ENCODE results near the gene OSTN.

Gene OSTN

GRCh38 chr3:191283400-191283799 is 84.4 kb downstream of the OSTN start:
- TF ChIP-seq TCF12 (IDR thresholded peaks at IDR 0.05; ENCODE audit: low read depth) = no peak
- no peak for TF ChIP-seq FOXM1 (IDR thresholded peaks at IDR 0.05; ENCODE audit: borderline replicate concordance, low read depth)
- TF ChIP-seq CEBPB (IDR thresholded peaks at IDR 0.05) = no peak
- TF ChIP-seq TEAD4 (IDR thresholded peaks at IDR 0.05) = no peak
- TF ChIP-seq, protein P1, sequence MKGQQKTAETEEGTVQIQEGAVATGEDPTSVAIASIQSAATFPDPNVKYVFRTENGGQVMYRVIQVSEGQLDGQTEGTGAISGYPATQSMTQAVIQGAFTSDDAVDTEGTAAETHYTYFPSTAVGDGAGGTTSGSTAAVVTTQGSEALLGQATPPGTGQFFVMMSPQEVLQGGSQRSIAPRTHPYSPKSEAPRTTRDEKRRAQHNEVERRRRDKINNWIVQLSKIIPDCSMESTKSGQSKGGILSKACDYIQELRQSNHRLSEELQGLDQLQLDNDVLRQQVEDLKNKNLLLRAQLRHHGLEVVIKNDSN (IDR thresholded peaks at IDR 0.05) = no peak
- no peak for TF ChIP-seq EGR1 (IDR thresholded peaks at IDR 0.05)
- no peak for TF ChIP-seq ZBTB7A (IDR thresholded peaks at IDR 0.05; ENCODE audit: low read depth)
- TF ChIP-seq TAF1 (IDR thresholded peaks at IDR 0.05; ENCODE audit: low read depth) = no peak
- no peak for TF ChIP-seq EP300 (IDR thresholded peaks at IDR 0.05; ENCODE audit: borderline replicate concordance)
- no peak for TF ChIP-seq CREB1 (IDR thresholded peaks at IDR 0.05; ENCODE audit: low read depth)
- TF ChIP-seq YY1 (IDR thresholded peaks at IDR 0.05; ENCODE audit: low read depth) = no peak
- TF ChIP-seq, protein P2, sequence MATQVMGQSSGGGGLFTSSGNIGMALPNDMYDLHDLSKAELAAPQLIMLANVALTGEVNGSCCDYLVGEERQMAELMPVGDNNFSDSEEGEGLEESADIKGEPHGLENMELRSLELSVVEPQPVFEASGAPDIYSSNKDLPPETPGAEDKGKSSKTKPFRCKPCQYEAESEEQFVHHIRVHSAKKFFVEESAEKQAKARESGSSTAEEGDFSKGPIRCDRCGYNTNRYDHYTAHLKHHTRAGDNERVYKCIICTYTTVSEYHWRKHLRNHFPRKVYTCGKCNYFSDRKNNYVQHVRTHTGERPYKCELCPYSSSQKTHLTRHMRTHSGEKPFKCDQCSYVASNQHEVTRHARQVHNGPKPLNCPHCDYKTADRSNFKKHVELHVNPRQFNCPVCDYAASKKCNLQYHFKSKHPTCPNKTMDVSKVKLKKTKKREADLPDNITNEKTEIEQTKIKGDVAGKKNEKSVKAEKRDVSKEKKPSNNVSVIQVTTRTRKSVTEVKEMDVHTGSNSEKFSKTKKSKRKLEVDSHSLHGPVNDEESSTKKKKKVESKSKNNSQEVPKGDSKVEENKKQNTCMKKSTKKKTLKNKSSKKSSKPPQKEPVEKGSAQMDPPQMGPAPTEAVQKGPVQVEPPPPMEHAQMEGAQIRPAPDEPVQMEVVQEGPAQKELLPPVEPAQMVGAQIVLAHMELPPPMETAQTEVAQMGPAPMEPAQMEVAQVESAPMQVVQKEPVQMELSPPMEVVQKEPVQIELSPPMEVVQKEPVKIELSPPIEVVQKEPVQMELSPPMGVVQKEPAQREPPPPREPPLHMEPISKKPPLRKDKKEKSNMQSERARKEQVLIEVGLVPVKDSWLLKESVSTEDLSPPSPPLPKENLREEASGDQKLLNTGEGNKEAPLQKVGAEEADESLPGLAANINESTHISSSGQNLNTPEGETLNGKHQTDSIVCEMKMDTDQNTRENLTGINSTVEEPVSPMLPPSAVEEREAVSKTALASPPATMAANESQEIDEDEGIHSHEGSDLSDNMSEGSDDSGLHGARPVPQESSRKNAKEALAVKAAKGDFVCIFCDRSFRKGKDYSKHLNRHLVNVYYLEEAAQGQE (IDR thresholded peaks at IDR 0.05; ENCODE audit: low read depth) = no peak
- TF ChIP-seq, protein P3, sequence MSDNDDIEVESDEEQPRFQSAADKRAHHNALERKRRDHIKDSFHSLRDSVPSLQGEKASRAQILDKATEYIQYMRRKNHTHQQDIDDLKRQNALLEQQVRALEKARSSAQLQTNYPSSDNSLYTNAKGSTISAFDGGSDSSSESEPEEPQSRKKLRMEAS (IDR thresholded peaks at IDR 0.05) = no peak
- TF ChIP-seq NFIC (IDR thresholded peaks at IDR 0.05) = no peak
- no peak for TF ChIP-seq RAD21 (IDR thresholded peaks at IDR 0.05; ENCODE audit: low read depth)

DNA sequence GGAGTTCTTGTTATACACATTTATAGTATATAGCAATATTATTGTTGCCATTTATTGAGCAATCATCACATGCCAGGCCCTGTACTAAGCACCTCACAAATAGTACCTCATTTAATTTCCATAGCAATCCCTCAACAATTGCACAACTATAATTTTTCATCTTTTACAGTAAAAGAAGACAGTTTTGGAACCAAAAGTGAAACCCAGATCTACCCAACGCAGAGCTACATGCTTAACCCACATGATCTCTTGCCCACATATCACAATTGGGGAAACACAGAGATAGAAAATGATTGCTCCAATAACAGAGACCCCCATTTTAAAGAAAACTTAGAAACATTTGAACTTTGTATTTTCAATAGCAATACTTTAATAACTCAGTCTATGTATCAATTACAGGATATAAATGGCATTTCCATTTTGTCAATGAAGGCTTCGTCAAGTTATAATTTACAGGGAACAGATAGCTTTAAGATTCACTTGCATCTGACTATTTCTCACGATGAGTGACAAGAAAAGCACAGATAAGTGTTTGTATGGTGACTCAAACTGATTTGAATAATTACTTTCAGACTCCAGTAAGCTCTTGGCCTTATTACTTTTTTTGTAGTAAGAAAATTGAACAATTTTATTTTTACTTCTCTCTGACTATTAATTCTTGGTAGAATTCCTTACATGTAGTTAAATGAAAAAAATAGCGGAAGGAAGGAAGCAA is 91.4 kb downstream of the OSTN start:
- TF ChIP-seq RAD21 (IDR thresholded peaks at IDR 0.05; ENCODE audit: low read depth) = no peak
- no peak for TF ChIP-seq ZBTB7A (IDR thresholded peaks at IDR 0.05; ENCODE audit: low read depth)
- TF ChIP-seq, protein P1 (IDR thresholded peaks at IDR 0.05) = no peak

- TF ChIP-seq EP300 (IDR thresholded peaks at IDR 0.05; ENCODE audit: borderline replicate concordance) (no peak), TEAD4 (IDR thresholded peaks at IDR 0.05) (no peak), EGR1 (IDR thresholded peaks at IDR 0.05) (no peak), NFIC (IDR thresholded peaks at IDR 0.05) (no peak), CEBPB (IDR thresholded peaks at IDR 0.05) (no peak), ZBTB7A (IDR thresholded peaks at IDR 0.05; ENCODE audit: low read depth) (no peak), TCF12 (IDR thresholded peaks at IDR 0.05; ENCODE audit: low read depth) (no peak), TAF1 (IDR thresholded peaks at IDR 0.05; ENCODE audit: low read depth) (no peak), FOXM1 (IDR thresholded peaks at IDR 0.05; ENCODE audit: borderline replicate concordance, low read depth) (no peak), CREB1 (IDR thresholded peaks at IDR 0.05; ENCODE audit: low read depth) (no peak), RAD21 (IDR thresholded peaks at IDR 0.05; ENCODE audit: low read depth) (no peak), YY1 (IDR thresholded peaks at IDR 0.05; ENCODE audit: low read depth) (no peak)
- TF ChIP-seq, protein P1 (IDR thresholded peaks at IDR 0.05) = no peak
- TF ChIP-seq, protein P2 (IDR thresholded peaks at IDR 0.05; ENCODE audit: low read depth) = no peak
- TF ChIP-seq, protein P3 (IDR thresholded peaks at IDR 0.05) = no peak
Observed at GRCh38 chr3:191292243-191293015, 93.4 kb downstream of the OSTN start.

DNA sequence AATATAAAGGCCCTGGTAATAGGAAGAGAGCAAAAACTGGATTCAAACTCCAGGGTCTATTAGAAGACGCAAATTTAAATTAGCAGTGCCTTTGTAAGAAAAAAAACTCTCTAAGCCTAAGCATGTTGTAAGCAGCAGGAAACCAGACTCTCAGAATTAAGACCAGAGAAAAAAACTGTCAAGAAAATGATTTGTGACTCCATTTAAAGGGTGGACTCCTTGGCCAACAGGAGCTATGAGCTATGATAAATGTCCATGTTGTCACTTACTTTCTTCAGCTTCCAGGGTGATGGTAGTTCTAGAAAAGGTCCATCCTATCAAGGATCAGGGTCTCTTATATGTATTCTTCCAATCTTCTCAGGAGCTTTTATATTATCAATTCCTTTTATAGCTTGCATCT is 95.2 kb downstream of the OSTN start:
- TF ChIP-seq TAF1 (IDR thresholded peaks at IDR 0.05; ENCODE audit: low read depth) (no peak), RAD21 (IDR thresholded peaks at IDR 0.05; ENCODE audit: low read depth) (no peak), TCF12 (IDR thresholded peaks at IDR 0.05; ENCODE audit: low read depth) (no peak), EGR1 (IDR thresholded peaks at IDR 0.05) (no peak), TEAD4 (IDR thresholded peaks at IDR 0.05) (no peak), EP300 (IDR thresholded peaks at IDR 0.05; ENCODE audit: borderline replicate concordance) (no peak), ZBTB7A (IDR thresholded peaks at IDR 0.05; ENCODE audit: low read depth) (no peak), NFIC (IDR thresholded peaks at IDR 0.05) (no peak), CEBPB (IDR thresholded peaks at IDR 0.05) (no peak), YY1 (IDR thresholded peaks at IDR 0.05; ENCODE audit: low read depth) (no peak), FOXM1 (IDR thresholded peaks at IDR 0.05; ENCODE audit: borderline replicate concordance, low read depth) (no peak), CREB1 (IDR thresholded peaks at IDR 0.05; ENCODE audit: low read depth) (no peak)
- TF ChIP-seq, protein P2 (IDR thresholded peaks at IDR 0.05; ENCODE audit: low read depth) = no peak
- TF ChIP-seq, protein P3 (IDR thresholded peaks at IDR 0.05) = no peak
- TF ChIP-seq, protein P1 (IDR thresholded peaks at IDR 0.05) = no peak

All from Ishikawa (cell line).